Vagina (tissue), 2 donors: ENCODE measurements around the gene MAPK8IP1. TPM values are rescaled to one million over a fixed set of nuclear protein-coding genes. Genes with fewer than 3 reads are reported as not detected.

ENCODE experiments used
- DNase-seq, 2 donors: peaks; one replicate each; pipeline ENCODE4 v3.0.0-alpha.2; 2017; ENCODE audit errors: extremely low spot score in 2 of 2
- H3K27ac ChIP-seq: fragments of 200-600 bp; sonication (generic); one replicate; pipeline ENCODE4 v1.5.1; 2019
- H3K27me3 ChIP-seq: fragments of 200-600 bp; sonication (generic); one replicate; pipeline ENCODE4 v1.5.1; 2019
- H3K36me3 ChIP-seq, 2 donors: fragments of 200-600 bp; sonication (generic); one replicate each; pipeline ENCODE4 v1.5.1; 2017 to 2019
- H3K4me1 ChIP-seq: fragments of 200-600 bp; sonication (generic); one replicate; pipeline ENCODE4 v1.5.1; 2019
- H3K4me3 ChIP-seq, 2 donors: fragments of 200-600 bp; sonication (generic); 1 replicate in 1 of 2; 2 replicates in 1 of 2; pipeline ENCODE4 v1.5.1; 2016 to 2019
- H3K9me3 ChIP-seq: fragments of 200-600 bp; sonication (generic); one replicate; pipeline ENCODE4 v1.5.1; 2019
- POLR2A ChIP-seq, 2 donors: fragments of 450-650 bp; IDR thresholded peaks; one replicate each; pipeline ENCODE4 v1.6.1; 2017; ENCODE audit warnings: antibody characterized with exemption in 2 of 2, mild to moderate bottlenecking in 2 of 2, moderate library complexity in 2 of 2
- POLR2AphosphoS5 ChIP-seq, 2 donors: sonication (generic); formaldehyde crosslinking; IDR thresholded peaks; one replicate each; pipeline ENCODE4 v1.9.0; 2017; ENCODE audit warnings: antibody characterized with exemption in 2 of 2, mild to moderate bottlenecking in 2 of 2, low read depth in 1 of 2; ENCODE audit not compliant: insufficient read depth in 1 of 2
- intact Hi-C: fragments of 100-400 bp; cut with DNase I; formaldehyde crosslinking; loops from one replicate; pipeline ENCODE4 v1.15.1; 2023
- total RNA-seq: library from RNA; depleted of rRNA; stranded (reverse); fragments of >200 nt; gene quantifications from one replicate; pipeline ENCODE4 v1.2.3, GENCODE V29; 2016
- TF ChIP-seq, protein P1 (sequence below), 3 experiments: fragments of 450-650 bp in 2 of 3; fragments of 200-600 bp in 1 of 3; sonication (generic) in 1 of 3; IDR thresholded peaks; one replicate each; pipeline ENCODE4 v1.5.1; 2017 to 2019; ENCODE audit warnings: antibody characterized with exemption in 3 of 3, mild to moderate bottlenecking in 2 of 3, moderate library complexity in 2 of 3

Gene MAPK8IP1
- total RNA-seq, 1 donor from 2014 or later = 7.1 TPM

DNA sequence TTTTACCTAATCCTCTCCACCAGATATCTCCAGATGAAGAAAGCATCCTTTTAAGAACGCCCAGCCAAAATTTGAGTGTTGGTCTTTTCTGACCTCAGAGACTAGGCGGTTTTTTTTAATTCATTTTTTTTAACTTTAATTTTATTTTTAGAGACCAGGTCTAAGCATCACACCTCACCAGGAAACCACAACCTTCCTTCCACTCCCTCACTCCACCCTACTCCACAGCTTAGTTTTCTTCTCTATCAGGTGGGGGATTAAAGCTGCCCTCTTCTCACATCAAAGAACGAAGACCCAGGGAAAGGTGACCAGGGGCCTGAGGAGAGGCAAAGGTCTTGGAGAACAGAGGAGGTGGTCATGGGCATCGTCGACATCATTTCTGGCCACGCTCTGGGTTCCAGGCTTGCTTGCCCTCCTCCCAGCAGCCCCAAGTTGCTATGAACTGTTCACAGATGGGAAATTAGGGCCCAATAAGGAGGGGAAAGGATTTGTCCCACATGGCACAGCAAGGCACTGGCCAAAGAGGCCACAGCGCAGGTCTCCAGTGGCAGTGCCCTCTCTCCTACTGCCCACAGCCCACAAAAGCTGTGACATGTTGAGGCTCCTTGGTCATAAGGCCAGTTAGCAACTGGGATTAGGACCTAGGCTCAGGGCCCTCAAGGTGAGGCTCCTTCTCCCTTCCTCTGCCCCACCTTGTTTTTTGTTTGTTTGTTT lies 33.7 kb downstream of the MAPK8IP1 start:
- TF ChIP-seq, protein P1, sequence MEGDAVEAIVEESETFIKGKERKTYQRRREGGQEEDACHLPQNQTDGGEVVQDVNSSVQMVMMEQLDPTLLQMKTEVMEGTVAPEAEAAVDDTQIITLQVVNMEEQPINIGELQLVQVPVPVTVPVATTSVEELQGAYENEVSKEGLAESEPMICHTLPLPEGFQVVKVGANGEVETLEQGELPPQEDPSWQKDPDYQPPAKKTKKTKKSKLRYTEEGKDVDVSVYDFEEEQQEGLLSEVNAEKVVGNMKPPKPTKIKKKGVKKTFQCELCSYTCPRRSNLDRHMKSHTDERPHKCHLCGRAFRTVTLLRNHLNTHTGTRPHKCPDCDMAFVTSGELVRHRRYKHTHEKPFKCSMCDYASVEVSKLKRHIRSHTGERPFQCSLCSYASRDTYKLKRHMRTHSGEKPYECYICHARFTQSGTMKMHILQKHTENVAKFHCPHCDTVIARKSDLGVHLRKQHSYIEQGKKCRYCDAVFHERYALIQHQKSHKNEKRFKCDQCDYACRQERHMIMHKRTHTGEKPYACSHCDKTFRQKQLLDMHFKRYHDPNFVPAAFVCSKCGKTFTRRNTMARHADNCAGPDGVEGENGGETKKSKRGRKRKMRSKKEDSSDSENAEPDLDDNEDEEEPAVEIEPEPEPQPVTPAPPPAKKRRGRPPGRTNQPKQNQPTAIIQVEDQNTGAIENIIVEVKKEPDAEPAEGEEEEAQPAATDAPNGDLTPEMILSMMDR (IDR thresholded peaks at IDR 0.05) = no peak
- no peak for TF ChIP-seq POLR2A (IDR thresholded peaks at IDR 0.05)
- intact Hi-C loops = loop anchor here (5.0 kb wide), 2 partner anchors 72 to 203 kb away; partner anchors contain the start of genes CRY2 and PHF21A
- Histone ChIP-seq H3K27me3 (peaks cover 13% of the 10 kb centered on the region), H3K4me3 (peak overlapping the region; percentile 73 to 96), H3K36me3 (peaks cover 0 to 17% of the 10 kb centered on the region in 2 donors), H3K27ac (no peak overlapping the region), H3K4me1 (peaks cover 37% of the 10 kb centered on the region), H3K9me3 (no peaks in the 10 kb centered on the region)
- DNase-seq = no peak

DNA sequence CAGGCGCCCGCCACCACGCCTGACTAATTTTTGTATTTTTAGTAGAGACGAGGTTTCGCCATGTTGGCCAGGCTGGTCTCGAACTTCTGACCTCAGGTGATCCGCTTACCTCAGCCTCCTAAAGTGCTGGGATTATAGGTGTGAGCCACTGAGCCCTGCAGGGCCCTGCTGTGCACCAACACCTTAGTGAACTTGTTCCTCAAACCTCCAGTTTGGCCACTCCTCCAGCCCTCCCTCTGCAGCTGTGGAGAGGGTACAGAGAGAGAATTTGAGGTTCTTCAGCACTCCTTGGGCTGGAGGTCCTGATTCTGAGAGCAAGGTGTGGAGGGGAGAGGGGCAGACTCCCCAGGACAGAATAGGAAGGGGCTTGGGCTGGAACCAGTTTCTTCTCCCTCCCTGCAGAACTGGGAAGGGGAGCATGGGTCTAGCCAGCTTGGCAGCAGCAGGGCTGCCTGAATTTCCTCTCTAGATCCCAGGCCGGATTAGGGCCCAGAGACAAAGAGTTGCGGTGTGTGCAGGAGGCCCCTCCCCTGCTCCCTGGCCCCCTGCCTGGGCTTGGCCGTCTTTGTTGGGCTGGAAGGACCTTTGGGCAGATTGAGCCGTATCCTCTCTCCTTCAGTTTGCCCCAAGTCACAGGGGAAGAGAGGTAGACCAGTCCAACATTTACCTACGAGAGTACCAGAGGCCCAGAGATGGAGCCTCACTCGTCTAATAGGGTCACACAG lies 34.5 kb downstream of the MAPK8IP1 start:
- Histone ChIP-seq H3K4me1 (peaks cover 37% of the 10 kb centered on the region), H3K27me3 (peaks cover 13% of the 10 kb centered on the region), H3K9me3 (no peaks in the 10 kb centered on the region), H3K36me3 (peaks cover 0 to 10% of the 10 kb centered on the region in 2 donors), H3K4me3 (no peak overlapping the region), H3K27ac (no peak overlapping the region)
- no peak for TF ChIP-seq POLR2AphosphoS5 (IDR thresholded peaks at IDR 0.05; ENCODE audit: insufficient read depth in 1 of 2, low read depth in 1 of 2)
- no peak for DNase-seq
- intact Hi-C loops = loop anchor here (5.0 kb wide), 2 partner anchors 73 to 202 kb away; partner anchors contain the start of genes CRY2 and PHF21A

DNA sequence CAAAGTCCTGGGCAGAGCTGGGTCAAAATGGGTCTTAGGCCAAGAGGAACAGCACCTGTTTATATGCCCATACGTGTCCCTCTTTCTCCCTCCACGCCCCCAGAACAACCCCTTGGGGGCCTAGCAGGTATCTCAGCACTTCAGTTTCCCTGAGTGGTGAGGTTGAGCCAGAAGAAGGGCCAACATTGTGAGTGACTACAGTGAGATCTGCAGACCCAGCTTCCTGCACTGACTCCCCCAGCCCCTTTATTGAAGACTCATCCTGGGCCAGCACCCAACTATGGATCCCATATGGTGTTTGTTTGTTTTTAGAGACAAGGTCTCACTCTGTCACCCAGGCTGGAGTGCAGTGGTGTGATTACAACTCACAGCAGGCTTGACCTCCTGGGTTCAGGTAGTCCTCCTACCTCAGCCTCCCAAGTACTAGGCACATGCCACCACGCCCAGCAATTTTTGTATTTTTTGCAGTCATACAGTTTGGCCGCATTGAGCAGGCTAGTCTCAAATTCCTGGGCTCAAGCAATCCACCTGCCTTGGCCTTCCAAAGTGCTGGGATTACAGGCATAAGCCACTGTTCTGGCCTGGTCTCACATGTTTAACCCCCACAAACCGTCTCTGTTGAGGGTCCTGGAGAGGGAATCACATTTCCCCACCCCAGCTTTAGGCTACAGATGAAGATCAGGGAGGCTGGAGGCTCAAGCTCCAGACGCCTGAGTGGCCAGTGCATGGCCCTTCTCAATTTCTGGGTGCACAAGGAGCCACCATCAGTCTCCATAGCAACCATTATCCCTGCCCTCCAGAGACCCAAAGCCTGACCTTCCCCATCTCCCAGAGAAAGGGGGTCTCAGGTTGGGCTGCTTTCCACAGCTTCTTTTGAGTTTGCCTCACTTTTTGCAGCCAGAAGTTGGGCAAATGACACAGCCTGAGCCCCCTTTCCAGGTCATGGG lies 35.4 kb downstream of the MAPK8IP1 start:
- no peak overlapping the region for H3K4me3 ChIP-seq
- TF ChIP-seq POLR2A (IDR thresholded peaks at IDR 0.05) = no peak
- no peak for TF ChIP-seq POLR2AphosphoS5 (IDR thresholded peaks at IDR 0.05; ENCODE audit: insufficient read depth in 1 of 2, low read depth in 1 of 2)
- TF ChIP-seq, protein P1 (IDR thresholded peaks at IDR 0.05) = no peak
- no peak overlapping the region for H3K27ac ChIP-seq
- no peaks in the 10 kb centered on the region for H3K9me3 ChIP-seq
- intact Hi-C loops = no loop called here
- peaks cover 0 to 5% of the 10 kb centered on the region in 2 donors for H3K36me3 ChIP-seq
- peaks cover 35% of the 10 kb centered on the region for H3K4me1 ChIP-seq
- H3K27me3 ChIP-seq = peaks cover 13% of the 10 kb centered on the region
- no peak for DNase-seq

DNA sequence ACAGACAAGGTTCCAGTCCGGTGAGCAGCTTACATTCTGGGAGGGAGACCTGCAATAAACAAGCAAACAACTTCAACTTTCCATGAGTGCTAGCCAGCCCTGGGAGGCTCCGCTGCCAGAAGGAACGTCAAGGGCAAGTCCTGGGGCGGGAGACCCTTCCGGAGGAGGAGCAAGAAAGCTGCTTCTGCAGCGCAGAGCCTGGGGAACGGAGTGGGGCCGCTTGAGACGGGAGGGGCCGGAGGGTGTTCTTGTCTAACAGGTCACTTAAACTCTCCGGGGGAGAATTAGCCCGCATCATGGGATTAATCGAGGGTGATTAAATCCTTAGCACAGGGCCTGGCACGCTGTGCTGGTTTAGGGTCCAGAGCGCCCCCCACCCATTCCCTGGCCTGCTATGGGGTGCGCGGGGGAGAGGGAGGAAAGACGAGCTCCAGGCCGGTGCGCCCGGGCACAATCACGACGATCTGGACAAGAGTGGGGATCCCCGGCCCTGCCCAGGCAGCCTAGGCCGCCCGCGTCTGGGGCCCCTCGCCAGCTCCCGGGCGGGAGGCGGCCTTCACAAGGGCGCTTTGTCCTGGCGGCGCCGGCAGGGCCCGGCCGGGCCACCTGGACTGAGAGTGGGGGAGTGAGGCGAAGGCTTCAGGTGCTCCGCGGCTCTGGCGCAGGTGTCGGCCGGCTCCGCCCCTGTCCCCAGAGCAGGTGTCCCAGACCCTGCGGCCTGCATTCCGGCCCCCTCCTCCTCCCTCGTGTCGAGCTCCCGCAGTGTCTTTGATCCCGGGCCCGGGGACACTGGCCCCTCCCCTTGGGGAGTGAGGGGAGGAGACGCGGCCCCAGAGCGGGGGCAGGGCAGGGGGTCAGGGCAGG lies 36.3 kb downstream of the MAPK8IP1 start:
- DNase-seq = no peak
- Histone ChIP-seq H3K4me1 (peaks cover 25% of the 10 kb centered on the region), H3K27ac (no peak overlapping the region), H3K36me3 (no peaks in the 10 kb centered on the region), H3K9me3 (no peaks in the 10 kb centered on the region), H3K4me3 (peak overlapping the region; percentile 38 to 45), H3K27me3 (peaks cover 13% of the 10 kb centered on the region)
- TF ChIP-seq POLR2A (IDR thresholded peaks at IDR 0.05) (no peak), POLR2AphosphoS5 (IDR thresholded peaks at IDR 0.05; ENCODE audit: insufficient read depth in 1 of 2, low read depth in 1 of 2) (peak in 1 of 2 donors; percentile 15)
- TF ChIP-seq, protein P1 (IDR thresholded peaks at IDR 0.05) = no peak
- intact Hi-C loops = no loop called here
